DND-41 (cell line): ENCODE results near the gene RNF31.

ENCODE experiments used
- ATAC-seq: fragments of 200-7000 bp; cut with Tn5 transposase; 3 replicates; pipeline ENCODE4 v1.9.1; 2021; ENCODE audit warnings: low read depth; ENCODE audit not compliant: insufficient read depth
- DNase-seq: peaks from one replicate; pipeline ENCODE4 v3.0.0-alpha.2; 2020
- H2AFZ ChIP-seq: 2 replicates; pipeline ENCODE4 v1.6.0; 2012; ENCODE audit warnings: low read depth, low read length
- H3K27ac ChIP-seq: 2 replicates; pipeline ENCODE4 v1.5.1; 2012; ENCODE audit warnings: low read length, inconsistent platforms
- H3K27me3 ChIP-seq: fragments of 200-600 bp; sonication (generic); 2 replicates; pipeline ENCODE4 v1.6.0; 2012; ENCODE audit warnings: low read length, mild to moderate bottlenecking, inconsistent platforms; ENCODE audit not compliant: insufficient read depth, poor library complexity
- H3K36me3 ChIP-seq: 2 replicates; pipeline ENCODE4 v1.5.1; 2012; ENCODE audit warnings: low read length, inconsistent platforms; ENCODE audit not compliant: insufficient read depth
- H3K4me1 ChIP-seq: 2 replicates; pipeline ENCODE4 v1.5.1; 2012; ENCODE audit warnings: mild to moderate bottlenecking, low read length; ENCODE audit not compliant: insufficient read depth
- H3K4me2 ChIP-seq: 2 replicates; pipeline ENCODE4 v1.6.0; 2012; ENCODE audit warnings: mild to moderate bottlenecking, moderate library complexity, low read length, inconsistent platforms; ENCODE audit not compliant: insufficient read depth
- H3K4me3 ChIP-seq, 2 experiments: fragments of 200-600 bp in 1 of 2; shearing (Covaris generic) in 1 of 2; 2 replicates each; pipeline ENCODE4 v1.5.1; 2012 to 2016; ENCODE audit warnings: inconsistent platforms in 2 of 2, low read length in 2 of 2, mild to moderate bottlenecking in 2 of 2, low read depth in 1 of 2, moderate library complexity in 1 of 2
- H3K79me2 ChIP-seq: 2 replicates; pipeline ENCODE4 v1.6.0; 2012; ENCODE audit warnings: low read length, inconsistent platforms; ENCODE audit not compliant: insufficient read depth
- H3K9ac ChIP-seq: 2 replicates; pipeline ENCODE4 v1.6.0; 2012; ENCODE audit warnings: low read depth, mild to moderate bottlenecking, inconsistent platforms, low read length, moderate library complexity
- H3K9me3 ChIP-seq: 2 replicates; pipeline ENCODE4 v1.5.1; 2012; ENCODE audit warnings: low read length, moderate library complexity, mild to moderate bottlenecking, inconsistent platforms; ENCODE audit not compliant: insufficient read depth, severe bottlenecking
- H4K20me1 ChIP-seq: 2 replicates; pipeline ENCODE4 v1.6.0; 2012; ENCODE audit warnings: low read length; ENCODE audit not compliant: insufficient read depth
- EZH2 ChIP-seq: IDR thresholded peaks from 3 replicates; pipeline ENCODE4 v1.6.1; 2012; ENCODE audit warnings: borderline replicate concordance, low read depth, mild to moderate bottlenecking, moderate library complexity, low read length, inconsistent platforms; ENCODE audit not compliant: severe bottlenecking
- TF ChIP-seq, protein P1 (sequence below): IDR thresholded peaks from 2 replicates; pipeline ENCODE4 v1.5.1; 2012; ENCODE audit warnings: borderline replicate concordance, low read length, moderate library complexity, mild to moderate bottlenecking; ENCODE audit not compliant: poor library complexity, severe bottlenecking; ENCODE audit errors: extremely low read depth

Gene RNF31

DNA sequence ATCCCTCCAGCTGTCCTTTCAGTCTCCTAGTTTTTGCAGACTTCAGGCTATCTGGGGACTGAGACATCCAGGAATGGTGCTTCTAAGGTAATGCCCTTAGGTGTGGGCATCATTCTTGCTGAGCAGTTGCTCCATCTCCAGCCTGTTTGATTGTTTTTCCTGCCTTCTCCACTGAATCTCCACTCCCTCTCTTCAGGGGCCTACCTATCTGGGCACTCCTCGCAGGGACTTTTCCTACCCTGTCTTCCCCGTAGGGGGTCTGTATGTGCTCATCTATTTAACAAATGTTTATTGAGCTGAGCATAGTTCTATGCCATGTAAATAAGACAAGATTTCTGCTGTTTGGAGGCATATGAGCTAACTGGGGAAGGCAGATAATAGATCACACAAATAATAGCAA is 14.3 kb upstream of the RNF31 start:
- Histone ChIP-seq H3K4me1 (peaks cover 24% of the 10 kb centered on the region), H3K79me2 (peaks cover 20% of the 10 kb centered on the region), H3K4me2 (no peak overlapping the region), H4K20me1 (peaks cover 15% of the 10 kb centered on the region; the same call in 1 of the 2 replicates), H3K36me3 (peaks cover 12% of the 10 kb centered on the region), H3K27me3 (no peaks in the 10 kb centered on the region), H3K4me3 (no peak overlapping the region), H3K9me3 (no peaks in the 10 kb centered on the region), H2AFZ (no peak overlapping the region), H3K27ac (no peak overlapping the region), H3K9ac (no peak overlapping the region)
- DNase-seq = no peak
- ATAC-seq = no peak
- TF ChIP-seq EZH2 = no peak
- TF ChIP-seq, protein P1, sequence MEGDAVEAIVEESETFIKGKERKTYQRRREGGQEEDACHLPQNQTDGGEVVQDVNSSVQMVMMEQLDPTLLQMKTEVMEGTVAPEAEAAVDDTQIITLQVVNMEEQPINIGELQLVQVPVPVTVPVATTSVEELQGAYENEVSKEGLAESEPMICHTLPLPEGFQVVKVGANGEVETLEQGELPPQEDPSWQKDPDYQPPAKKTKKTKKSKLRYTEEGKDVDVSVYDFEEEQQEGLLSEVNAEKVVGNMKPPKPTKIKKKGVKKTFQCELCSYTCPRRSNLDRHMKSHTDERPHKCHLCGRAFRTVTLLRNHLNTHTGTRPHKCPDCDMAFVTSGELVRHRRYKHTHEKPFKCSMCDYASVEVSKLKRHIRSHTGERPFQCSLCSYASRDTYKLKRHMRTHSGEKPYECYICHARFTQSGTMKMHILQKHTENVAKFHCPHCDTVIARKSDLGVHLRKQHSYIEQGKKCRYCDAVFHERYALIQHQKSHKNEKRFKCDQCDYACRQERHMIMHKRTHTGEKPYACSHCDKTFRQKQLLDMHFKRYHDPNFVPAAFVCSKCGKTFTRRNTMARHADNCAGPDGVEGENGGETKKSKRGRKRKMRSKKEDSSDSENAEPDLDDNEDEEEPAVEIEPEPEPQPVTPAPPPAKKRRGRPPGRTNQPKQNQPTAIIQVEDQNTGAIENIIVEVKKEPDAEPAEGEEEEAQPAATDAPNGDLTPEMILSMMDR = no peak

DNA sequence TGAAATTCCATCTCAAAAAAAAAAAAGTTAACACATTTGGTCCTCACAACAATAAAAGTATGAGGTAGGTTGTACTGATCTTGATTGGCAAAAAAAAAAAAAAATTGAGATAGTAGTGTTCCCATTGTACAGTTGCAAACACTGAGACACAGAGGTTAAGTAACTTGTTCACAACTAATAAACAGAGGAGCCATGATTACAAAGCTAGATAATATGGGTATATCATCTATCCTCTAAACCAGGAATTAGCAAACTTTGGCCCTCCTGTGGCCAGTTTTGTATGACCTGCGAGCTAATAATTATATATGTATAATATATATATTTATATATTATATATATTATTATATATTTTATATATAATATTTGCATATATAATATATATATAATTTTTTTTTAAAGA is 13.6 kb upstream of the RNF31 start:
- peaks cover 20% of the 10 kb centered on the region for H3K36me3 ChIP-seq
- H3K4me1 ChIP-seq = peaks cover 31% of the 10 kb centered on the region
- no peak for DNase-seq
- no peak overlapping the region for H3K4me3 ChIP-seq
- no peak overlapping the region for H3K9ac ChIP-seq
- no peak overlapping the region for H3K27ac ChIP-seq
- H3K79me2 ChIP-seq = peaks cover 28% of the 10 kb centered on the region
- ATAC-seq = no peak
- H3K27me3 ChIP-seq = no peaks in the 10 kb centered on the region
- H3K4me2 ChIP-seq = no peak overlapping the region
- peaks cover 22% of the 10 kb centered on the region; the same call in 1 of the 2 replicates for H4K20me1 ChIP-seq
- TF ChIP-seq, protein P1 = no peak
- TF ChIP-seq EZH2 = no peak
- no peak overlapping the region for H2AFZ ChIP-seq
- no peaks in the 10 kb centered on the region for H3K9me3 ChIP-seq

DNA sequence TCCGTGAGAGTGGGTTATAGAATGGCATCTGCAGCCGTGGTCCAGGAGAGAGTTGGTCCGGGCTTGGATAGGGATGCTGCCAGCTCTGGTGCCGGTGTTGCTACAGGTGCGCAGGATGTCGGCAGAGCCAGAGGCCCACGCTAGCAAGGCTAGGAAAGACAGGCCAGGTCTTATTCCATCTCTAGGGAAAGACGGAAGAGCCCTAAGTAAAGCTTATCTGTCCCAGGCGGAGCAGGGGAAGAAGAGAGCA is 11.8 kb upstream of the RNF31 start:
- Histone ChIP-seq H3K4me2 (peak overlapping the region; percentile 74), H3K9ac (peak overlapping the region; percentile 100), H3K27ac (peak overlapping the region; percentile 74), H3K4me3 (peak overlapping the region; percentile 95 to 98), H3K36me3 (peaks cover 30% of the 10 kb centered on the region), H2AFZ (peak overlapping the region; percentile 86), H3K4me1 (peaks cover 48% of the 10 kb centered on the region), H3K27me3 (no peaks in the 10 kb centered on the region), H4K20me1 (peaks cover 32% of the 10 kb centered on the region; the same call in 1 of the 2 replicates), H3K9me3 (no peaks in the 10 kb centered on the region), H3K79me2 (peaks cover 45% of the 10 kb centered on the region)
- TF ChIP-seq, protein P1 = no peak
- no peak for TF ChIP-seq EZH2
- DNase-seq = no peak
- no peak for ATAC-seq
